Measurements from ENCODE around the gene IL31. TPM values are rescaled to one million over a fixed set of nuclear protein-coding genes. Genes with fewer than 3 reads are reported as not detected.
A peak's percentile ranks its signal among the peaks of the same experiment; 100 is the strongest.
"Not testable (repeated sequence)": the region's sequence is repeated elsewhere in the genome, so short reads cannot be mapped to it uniquely, and the experiment has no call there.

Gene IL31
- total RNA-seq, 1 donor from 2014 or later: not detected

DNA sequence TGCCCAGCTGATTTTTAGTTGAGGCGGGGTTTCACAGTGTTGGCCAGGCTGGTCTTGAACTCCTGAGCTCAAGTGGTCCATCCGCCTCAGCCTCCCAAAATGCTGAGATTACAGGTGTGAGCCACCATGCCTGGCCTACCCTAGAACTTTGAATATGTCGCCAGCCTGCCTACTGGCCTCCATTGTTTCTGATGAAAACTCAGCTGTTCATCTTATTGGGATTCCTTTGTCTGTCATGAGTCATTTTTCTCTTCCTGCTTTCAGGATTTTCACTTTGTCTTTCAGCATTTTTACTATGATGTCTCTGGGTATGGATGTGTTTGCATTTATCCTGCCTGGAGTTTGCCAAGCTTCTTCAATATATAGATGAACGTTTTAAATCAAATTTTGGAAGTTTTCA lies 21.4 kb upstream of the IL31 start:
- DNase-seq (no peak), ATAC-seq (no peak)
- intact Hi-C loops (cut with micrococcal nuclease): no loop called here

DNA sequence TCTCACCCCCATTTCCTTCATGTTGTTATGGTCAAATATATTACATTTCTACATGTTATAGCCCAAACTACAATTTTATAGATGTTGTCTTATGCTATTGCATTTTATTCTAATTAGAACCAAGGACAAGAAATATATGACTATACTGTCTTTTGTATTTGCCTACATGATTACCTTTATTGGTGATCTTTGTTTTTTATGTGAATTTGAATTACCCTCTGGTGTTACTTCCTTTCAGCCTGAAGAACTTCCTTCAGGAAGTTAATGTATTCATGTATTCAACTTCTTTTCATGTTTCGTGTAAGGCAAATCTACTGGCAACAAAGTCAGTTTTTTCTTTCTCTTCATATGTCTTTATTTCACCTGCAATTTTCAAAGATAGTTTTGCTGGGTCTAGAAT lies 20.8 kb upstream of the IL31 start:
- ATAC-seq: no peak
- intact Hi-C loops (cut with micrococcal nuclease): no loop called here
- DNase-seq: no peak

DNA sequence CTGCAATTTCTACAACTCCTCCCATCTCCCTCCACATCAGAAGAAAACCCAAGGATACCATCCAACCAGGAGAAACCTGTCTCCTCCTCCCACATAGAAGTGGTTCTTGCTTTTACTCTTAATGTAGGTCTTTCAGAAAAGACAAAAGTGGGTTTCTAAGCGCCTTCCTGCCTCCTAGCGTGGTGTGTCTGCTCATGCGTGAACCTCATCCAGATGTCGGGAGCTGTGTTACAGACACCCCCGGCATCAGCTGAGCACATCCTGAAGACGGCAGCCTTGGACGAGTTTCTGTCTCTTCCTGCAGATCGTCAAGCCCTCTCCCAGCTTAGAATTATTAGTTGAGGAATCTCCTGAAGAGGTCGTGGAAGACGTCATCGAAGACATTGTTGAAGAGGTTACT lies 18.4 kb upstream of the IL31 start:
- ATAC-seq (no peak), DNase-seq (no peak)
- intact Hi-C loops (cut with micrococcal nuclease): no loop called here

DNA sequence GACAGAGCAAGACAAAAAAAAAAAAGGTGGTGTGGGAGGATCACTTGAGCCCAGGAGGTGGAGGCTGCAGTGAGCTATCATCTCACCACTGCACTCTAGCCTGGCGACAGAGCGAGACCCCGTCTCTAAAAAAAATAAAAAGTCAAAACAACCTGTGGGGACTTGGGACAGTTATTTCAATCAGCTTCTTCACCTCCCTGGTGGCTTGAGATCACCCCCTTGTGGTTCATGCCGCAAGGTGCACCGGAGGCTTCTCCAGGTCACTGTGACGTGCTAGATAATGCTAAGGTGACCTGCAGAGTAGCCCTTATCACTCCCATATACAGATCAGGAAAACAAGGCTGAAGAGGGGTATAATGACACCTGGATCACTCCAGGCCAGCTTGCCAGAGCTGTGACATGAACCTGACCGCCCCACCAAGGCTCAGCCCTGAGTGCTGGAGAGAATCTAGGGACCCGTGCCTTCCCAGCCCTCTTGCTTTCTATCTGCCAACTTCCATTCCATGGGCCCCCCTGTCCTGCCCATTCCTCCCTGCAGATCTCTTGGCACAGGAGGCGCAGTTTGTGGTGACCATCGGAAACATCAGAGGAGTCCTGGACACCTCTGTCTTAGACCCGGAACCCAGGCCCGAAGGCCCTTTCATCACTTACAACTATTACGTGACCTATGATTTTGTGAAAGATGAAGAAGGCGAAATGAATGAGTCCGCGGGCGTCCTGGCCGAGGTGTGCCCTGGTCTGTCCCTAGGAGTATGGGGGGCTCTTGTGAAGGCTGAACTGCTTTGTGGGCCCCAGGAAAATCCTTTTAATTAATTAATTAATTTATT lies 17.0 kb upstream of the IL31 start:
- ATAC-seq (peak; percentile 84), DNase-seq (peak; percentile 64)
- intact Hi-C loops (cut with micrococcal nuclease): no loop called here

DNA sequence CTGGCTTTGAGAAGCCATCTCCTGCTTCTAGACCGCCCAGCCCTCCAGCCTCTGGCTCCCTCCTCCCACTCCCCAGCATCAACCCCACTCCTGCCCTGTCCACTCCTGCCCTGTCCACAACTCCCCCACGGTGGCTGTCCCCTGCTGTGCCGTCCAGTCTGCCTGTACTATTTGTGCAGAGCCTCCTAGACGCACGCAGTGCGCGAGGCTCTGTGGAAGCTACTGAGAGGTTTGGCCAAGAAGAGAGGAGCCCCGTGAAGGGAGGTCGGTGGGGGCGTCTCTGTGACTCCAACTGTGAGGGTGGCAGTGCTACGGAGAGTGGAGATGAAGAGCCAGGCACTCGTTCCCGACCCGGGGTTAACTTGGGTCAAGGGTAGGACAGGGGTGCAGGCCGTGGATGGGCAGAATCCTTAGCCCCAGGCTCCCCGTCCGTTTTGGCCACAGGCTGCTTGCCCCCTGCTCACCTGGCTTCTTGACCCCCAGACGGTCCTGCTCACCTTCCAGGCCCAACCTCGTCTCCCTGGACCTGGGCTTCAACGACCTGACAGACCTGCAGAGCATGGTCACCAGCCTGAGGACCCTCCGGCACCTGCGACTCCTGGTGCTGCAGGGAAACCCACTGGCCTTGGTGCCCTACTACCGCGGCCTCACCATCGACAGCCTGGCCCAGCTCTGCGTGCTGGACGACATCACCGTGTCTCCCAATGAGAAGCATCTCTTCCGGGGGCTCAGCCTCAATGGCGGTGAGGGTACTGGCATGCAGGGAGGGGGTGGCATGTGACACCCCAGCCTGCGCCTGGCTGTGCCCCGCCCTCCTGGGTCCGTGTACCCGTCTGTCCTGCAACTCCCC lies 15.8 kb upstream of the IL31 start:
- ATAC-seq (no peak), DNase-seq (no peak)
- intact Hi-C loops (cut with micrococcal nuclease): no loop called here

DNA sequence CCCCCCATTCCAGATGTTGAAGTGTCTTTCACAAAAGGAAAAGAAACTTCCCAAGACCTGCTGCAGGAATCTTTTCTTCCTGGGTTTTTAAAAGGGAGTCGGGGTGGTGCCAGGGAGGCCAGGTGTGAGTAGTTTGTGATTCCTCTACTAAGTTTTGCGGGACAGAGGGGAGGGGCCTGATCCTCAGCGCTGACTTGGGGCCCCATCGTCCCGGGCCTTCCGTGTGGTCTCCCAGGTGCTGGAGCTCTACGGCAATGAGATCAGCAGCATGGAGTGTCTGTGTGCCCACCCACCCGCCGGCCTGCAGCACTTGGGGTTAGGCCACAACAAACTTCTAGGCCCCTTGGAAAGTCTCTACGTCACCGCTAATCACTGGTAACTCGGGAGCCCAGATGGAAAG lies 13.4 kb upstream of the IL31 start:
- intact Hi-C loops (cut with micrococcal nuclease): no loop called here
- no peak for ATAC-seq

DNA sequence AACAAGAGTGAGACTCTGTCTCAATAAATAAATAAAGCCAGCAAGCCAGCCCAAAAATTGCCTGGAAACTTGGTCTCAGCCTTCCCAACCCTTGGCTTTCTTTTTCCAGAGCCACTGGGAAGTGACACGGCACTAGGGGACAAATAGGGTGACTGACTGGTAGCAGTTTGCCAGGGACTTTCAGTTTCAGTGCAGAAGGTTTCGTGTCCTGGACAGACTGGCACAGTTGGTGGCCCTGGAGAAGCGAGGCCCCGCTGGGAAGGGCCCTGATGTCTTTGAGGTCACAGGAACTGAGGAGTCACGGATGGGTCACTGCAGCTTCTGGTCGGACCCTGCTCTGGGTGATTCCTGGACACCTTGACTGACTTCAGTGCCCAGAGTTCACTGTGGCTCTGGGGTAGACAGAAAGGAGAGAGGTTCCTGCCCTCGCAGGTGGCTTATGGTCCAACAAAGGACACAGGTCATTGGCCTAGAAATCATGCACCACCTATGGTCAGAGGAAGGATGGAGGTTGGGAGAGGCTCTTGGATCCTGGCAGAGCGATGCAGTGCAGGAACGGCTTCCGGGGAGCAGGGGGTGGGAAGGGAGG lies 11.6 kb upstream of the IL31 start:
- intact Hi-C loops (cut with micrococcal nuclease): no loop called here
- ATAC-seq (no peak), DNase-seq (no peak)

More for the DNA sequence above, 13.4 kb upstream of the IL31 start:
- DNase-seq: no peak

DNA sequence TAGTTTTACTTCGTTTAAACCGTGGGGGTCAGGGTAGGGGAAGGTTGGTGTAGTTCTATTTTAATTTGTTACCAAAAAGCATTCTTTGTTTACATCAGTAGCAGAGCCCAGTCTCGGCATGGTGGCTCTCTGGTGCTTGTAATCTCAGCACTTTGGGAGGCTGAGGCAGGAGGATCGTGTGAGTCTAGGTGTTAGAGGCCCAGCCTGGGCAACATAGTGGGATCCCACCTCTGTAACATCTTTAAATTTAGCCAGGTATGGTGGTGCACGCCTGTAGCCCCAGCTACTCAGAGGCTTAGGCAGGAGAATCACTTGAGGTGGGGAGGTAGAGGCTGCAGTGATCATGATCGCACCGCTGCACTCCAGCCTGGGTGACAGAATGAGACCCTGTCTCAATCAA lies 11.1 kb upstream of the IL31 start:
- DNase-seq: no peak
- no peak for ATAC-seq
- intact Hi-C loops (cut with micrococcal nuclease): no loop called here

DNA sequence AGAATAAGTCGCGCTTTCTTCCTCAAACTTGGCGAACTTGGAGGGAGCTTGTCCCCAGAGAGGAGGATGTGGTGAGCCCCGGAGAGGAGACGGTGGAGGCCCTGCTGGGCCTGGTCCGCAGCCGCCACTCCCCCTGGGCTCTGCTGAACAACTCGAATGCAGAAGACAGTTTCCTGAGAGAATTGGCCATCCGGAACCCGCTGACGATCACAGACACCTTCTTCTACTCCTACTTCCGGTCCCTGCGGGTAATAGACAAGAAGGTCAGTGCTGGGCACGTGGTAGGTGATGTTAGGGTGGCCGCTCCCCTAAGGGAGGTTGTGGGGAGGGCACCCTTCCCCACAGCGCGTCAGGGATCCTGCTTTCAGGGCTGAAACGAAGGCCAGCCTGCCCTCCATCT lies 10.5 kb upstream of the IL31 start:
- no peak for DNase-seq
- intact Hi-C loops (cut with micrococcal nuclease): no loop called here
- ATAC-seq: no peak

DNA sequence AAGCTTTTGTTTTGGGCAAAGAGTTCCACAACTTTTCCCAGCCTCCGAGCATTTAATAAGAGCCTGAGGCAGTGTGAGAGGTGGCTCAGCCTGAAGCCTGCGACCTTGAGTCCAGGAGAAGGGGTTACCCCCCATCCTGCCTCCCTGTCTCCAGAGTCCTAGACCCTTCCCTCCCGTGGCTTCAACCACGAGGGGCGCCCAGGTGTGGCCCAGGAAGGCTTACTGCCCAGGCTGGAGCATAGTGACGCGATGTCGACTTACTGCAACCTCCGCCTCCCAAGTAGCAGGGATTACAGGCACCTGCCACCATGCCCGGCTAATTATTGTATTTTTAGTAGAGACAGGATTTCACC lies 9.5 kb upstream of the IL31 start:
- ATAC-seq: peak; percentile 15
- DNase-seq: no peak
- intact Hi-C loops (cut with micrococcal nuclease): no loop called here

DNA sequence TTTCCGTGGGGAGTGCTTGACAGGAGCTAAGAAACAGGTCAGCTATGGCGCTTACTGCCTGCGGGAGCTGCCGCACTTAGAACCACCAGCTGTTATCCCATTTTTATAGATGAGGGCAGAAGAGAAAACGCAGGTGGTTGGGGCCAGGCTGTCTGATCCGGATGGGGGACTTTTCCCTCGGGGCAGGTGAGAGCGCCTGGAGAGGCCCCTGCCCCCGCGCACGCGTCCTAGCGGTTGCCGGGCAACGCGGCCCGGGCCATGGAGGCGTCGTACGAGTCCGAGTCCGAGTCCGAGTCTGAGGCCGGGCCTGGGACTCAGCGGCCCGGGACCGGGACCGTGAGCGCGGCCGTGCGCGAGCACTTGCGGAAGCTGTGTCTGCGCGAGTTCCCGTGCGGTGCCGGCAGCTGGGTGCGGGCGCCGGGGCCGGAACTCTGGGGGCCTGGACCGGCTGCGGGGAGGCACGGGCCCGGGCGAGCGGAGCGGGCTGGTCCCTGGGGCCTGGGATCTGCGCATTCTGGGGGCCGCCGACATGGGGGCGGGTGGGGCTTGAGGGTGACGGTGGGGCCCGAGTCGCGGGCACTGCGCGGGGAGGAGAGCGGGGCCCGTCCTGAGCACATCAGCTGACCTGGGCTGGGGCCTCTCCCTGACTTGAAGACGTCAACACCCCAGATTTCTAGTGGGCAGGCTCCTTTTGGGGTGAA lies 9.0 kb upstream of the IL31 start, which contains the start of gene LRRC43:
Gene LRRC43, plus strand, starts transcription at position 237 of the 701 bp plus-strand sequence. Its CDS starts 22 bp downstream, at position 259.
- ATAC-seq (peak; percentile 83), DNase-seq (peak; percentile 63)
- intact Hi-C loops (cut with micrococcal nuclease): no loop called here

DNA sequence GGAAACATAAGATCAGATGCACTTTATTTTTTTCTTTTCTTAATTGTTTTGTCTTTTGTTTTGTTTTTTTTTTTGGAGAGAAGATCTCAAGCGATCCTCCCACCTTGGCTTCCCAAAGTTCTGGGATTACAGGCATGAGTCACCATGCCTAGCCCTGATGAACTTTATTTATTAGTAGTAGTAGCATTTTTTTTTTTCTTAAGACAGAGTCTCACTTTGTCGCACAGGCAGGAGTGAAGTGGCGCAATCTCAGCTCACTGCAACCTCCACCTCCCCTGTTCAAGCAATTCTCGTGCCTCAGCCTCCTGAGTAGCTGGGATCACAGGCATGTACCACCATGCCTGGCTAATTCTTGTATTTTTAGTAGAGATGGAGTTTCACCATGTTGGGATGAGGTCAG lies 2.5 kb upstream of the IL31 start:
- intact Hi-C loops (cut with micrococcal nuclease); ATAC-seq; DNase-seq: not testable (repeated sequence)

DNA sequence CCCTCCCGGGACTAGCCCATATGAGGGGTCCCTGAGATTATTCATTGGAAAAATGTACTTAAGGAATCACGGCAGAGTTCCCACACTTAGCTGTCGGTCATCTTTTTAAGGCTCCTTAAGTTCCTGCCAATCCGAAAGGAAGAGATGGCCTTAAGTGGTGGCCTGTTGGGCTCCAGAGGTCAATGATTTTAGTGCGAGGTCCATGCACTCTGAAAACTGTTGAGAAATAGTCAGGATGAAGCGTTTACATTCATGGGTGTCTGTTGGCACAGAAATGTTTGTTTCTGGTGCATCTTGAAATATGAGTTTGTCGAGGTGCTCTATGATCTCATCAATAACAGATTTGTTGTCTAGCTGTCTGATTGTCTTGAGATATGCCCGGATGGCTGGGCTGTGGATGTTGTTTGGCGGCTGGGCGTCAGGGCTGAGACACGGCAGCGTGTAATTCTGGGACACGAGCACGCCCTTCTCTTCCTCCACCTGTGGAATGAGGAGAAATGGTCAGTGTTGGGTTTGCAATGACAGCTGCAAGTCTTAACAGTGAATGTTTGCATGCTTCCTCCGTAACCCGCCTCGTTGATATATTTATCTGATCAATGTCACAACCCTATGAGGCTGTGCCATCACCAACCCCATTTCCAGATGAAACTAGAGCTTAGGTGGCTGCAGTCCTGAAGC lies 1.6 kb downstream of the IL31 start:
- ATAC-seq (no peak), DNase-seq (no peak)
- intact Hi-C loops (cut with micrococcal nuclease): no loop called here

DNA sequence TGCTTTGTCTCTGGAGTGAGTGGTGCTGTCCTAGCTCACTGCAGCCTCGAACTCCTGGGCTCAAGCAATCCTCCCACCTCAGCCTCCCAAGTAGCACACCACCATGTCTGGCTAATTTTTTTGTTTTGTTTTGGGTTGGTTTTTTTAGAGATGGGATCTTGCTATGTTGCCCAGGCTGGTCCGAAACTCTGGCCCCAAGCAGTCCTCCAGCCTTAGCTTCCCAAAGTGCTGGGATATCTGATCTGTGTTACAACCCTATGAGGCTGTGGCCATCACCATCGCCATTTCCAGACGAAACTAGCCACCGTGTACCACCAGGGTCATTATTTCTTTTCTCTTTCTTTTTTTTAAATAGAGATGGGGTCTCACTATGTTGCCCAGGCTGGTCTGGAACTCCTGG lies 2.6 kb downstream of the IL31 start:
- intact Hi-C loops (cut with micrococcal nuclease): no loop called here
- DNase-seq (no peak), ATAC-seq (no peak)

DNA sequence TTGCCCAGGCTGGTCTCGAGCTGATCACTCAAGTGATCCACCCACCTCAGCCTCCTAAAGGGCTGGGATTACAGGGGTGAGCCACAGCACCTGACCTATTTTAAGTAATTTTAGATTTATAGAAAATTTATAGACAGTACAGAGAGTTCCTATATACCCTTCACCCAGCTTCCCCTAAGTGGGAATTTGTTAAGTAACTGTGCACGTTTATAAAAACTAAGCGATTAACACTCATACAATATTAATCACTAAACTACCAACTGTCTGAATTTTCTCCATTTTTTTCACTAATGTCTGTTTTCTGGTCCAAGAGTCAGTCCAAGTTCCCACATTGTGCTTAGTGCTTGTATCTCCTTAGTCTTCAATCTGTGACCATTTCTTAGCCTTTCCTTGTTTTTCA lies 5.5 kb downstream of the IL31 start:
- DNase-seq (no peak), ATAC-seq (no peak)
- intact Hi-C loops (cut with micrococcal nuclease): no loop called here

DNA sequence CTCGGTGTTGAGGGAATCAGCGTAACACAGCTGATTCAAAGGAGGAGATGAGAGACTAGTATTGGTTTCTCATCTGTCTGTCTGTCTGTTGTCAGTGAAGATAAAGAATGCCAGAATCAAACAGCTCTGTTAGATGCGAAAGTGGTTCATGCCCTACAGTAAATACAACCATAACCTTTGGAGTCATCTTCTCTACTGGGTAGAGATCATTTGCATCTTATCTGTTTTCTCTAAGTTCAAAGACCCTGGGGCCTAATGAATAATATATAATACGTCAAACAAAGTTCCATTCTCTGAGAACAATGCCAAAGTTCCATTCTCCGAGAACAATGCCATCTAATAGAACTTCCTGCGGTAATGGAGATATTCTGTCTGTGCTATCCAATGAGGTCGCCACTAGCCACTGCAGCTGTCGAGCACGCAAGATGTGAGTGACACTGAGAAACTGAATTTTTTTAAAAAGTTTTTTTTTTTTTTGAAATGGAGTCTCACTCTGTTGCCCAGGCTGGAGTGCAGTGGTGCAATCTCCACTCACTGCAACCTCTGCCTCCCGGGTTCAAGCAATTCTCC lies 6.6 kb downstream of the IL31 start:
- ATAC-seq: no peak

DNA sequence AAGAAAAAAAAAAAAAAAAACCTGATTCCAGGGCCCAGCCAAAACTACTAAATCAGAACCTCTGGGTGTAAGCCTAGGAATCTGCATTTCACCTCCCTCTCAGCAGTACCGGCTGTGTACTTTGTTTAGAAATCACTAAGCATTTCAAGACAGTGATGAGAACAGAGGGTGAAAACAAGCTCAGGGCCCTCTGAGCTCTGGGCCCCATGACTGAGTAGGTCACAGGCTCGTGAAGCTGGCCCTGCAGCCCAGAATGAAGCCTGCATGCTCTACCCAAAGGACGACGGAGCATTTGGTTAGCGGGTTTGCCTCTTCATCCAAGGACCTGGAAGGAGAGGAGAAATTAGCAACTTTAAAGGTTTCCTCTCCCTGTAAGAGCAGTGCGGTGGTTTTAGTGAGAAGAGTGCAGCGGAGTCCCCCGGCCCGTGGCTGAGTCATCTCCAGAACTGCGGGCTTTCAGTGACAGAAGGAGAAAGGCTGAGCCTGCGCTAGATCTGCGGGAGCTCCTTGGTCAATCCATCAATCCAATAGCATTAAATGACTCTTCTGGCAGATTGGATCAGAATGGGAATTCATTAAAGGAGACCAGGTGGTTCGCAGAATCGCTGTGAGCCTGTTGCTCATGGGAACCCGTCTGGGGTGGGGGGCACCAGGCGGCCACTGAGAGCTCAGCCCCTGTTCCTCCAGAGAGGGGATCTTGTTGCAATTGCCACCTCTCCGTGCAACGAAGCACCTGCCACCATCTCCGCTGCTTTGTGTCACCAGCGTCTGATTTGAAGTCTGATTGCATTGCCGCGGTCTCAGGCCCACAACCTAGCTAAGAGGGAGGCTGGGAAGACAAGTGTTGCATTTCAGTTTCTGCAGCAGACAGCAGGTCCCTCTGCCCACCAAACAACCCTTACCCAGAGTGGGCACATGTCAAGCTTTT lies 7.3 kb downstream of the IL31 start:
- DNase-seq: no peak
- intact Hi-C loops (cut with micrococcal nuclease): no loop called here
- ATAC-seq: no peak

More for the DNA sequence above, 6.6 kb downstream of the IL31 start:
- intact Hi-C loops (cut with micrococcal nuclease): no loop called here
- no peak for DNase-seq

DNA sequence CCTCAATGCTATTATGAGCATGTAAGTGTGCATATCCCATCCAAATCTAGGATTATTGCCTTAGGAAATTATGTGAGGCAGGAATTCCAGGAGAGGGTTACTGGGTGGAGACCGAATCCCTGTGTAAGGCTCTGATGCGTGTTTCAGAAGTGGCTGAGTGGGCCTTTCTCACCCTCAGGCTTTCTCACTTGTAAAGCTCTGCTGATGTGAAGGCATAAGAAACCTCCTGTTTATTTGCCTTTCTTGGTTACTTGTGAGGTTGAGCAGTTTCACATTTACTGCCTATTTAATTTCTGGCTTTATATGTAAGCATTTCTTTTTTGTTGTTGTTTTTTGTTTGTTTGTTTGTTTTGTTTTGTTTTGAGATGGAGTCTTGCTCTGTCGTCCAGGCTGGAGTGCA lies 11.0 kb downstream of the IL31 start:
- DNase-seq: no peak

More for the DNA sequence above, 11.0 kb downstream of the IL31 start:
- intact Hi-C loops (cut with micrococcal nuclease): no loop called here
- no peak for ATAC-seq

Data from left ventricle myocardium superior (tissue), 1 donor.